Endodermal cell (in vitro differentiated cells): ENCODE results near the gene GRIN2A. TPM values are rescaled to one million over a fixed set of nuclear protein-coding genes. Genes with fewer than 3 reads are reported as not detected.

ENCODE experiments used
- DNase-seq: peaks from one replicate; pipeline ENCODE4 v3.0.0-alpha.2; 2017
- H3K27ac ChIP-seq: 2 replicates; pipeline ENCODE4 v1.5.1; 2013; ENCODE audit warnings: mild to moderate bottlenecking, low read depth, low read length, moderate library complexity
- H3K27me3 ChIP-seq: 2 replicates; pipeline ENCODE4 v1.6.1; 2013; ENCODE audit warnings: mild to moderate bottlenecking, low read length, moderate library complexity; ENCODE audit not compliant: insufficient read depth, control insufficient read depth, poor library complexity, severe bottlenecking
- H3K36me3 ChIP-seq: 2 replicates; pipeline ENCODE4 v1.7.0; 2013; ENCODE audit warnings: mild to moderate bottlenecking, low read length, moderate library complexity; ENCODE audit not compliant: control insufficient read depth, insufficient read depth
- H3K4me1 ChIP-seq: one replicate; pipeline ENCODE4 v1.7.0; 2013; ENCODE audit warnings: low read length; ENCODE audit not compliant: control insufficient read depth, insufficient read depth
- H3K4me3 ChIP-seq: 2 replicates; pipeline ENCODE4 v1.5.1; 2013; ENCODE audit warnings: mild to moderate bottlenecking, low read length, moderate library complexity
- H3K9ac ChIP-seq: 2 replicates; pipeline ENCODE4 v1.6.1; 2013; ENCODE audit warnings: mild to moderate bottlenecking, low read length, moderate library complexity; ENCODE audit not compliant: poor library complexity, severe bottlenecking; ENCODE audit errors: extremely low read depth
- H3K9me3 ChIP-seq: 2 replicates; pipeline ENCODE4 v1.6.1; 2013; ENCODE audit warnings: mild to moderate bottlenecking, low read length, moderate library complexity; ENCODE audit not compliant: control insufficient read depth
- H3K27ac Mint-ChIP-seq: 2 replicates; pipeline ENCODE4 v1.8.0; 2020; ENCODE audit warnings: mixed read lengths
- H3K27me3 Mint-ChIP-seq: 2 replicates; pipeline ENCODE4 v1.8.0; 2021; ENCODE audit warnings: mild to moderate bottlenecking, mixed read lengths; ENCODE audit not compliant: insufficient read depth
- H3K36me3 Mint-ChIP-seq: 2 replicates; pipeline ENCODE4 v1.8.0; 2020; ENCODE audit warnings: low read depth, mixed read lengths
- H3K4me1 Mint-ChIP-seq: 2 replicates; pipeline ENCODE4 v1.8.0; 2020; ENCODE audit warnings: mixed read lengths
- H3K4me3 Mint-ChIP-seq: 2 replicates; pipeline ENCODE4 v1.8.0; 2020; ENCODE audit warnings: mild to moderate bottlenecking, moderate library complexity, mixed read lengths
- H3K9me3 Mint-ChIP-seq: 2 replicates; pipeline ENCODE4 v1.8.0; 2020; ENCODE audit warnings: mild to moderate bottlenecking, mixed read lengths
- whole genome bisulfite sequencing, 2 experiments: methylation state at CpG; one replicate each; pipeline versions ENCODE4 v1.1.5 to v1.1.7; 2013; ENCODE audit warnings: missing lambda C conversion rate in 2 of 2, mixed read lengths in 1 of 2; ENCODE audit not compliant: insufficient coverage in 1 of 2, insufficient read length in 1 of 2; 5-methylcytosine and 5-hydroxymethylcytosine counted together
- total RNA-seq, 2 donors: library from RNA; stranded (reverse); fragmentation: NEBNext Ultra II Directional in 1 of 2; extraction: Animal tissue kit (Norgen Biotek cat#: 25700) in 1 of 2; gene quantifications; 2 replicates in 1 of 2; 3 replicates in 1 of 2; pipeline ENCODE4 v1.2.1, GENCODE V29; 2021
- TF ChIP-seq, protein P1 (sequence below): fragments of 200-600 bp; sonication (generic); conservative IDR thresholded peaks from 2 replicates; pipeline ENCODE4 v1.5.0; 2021; ENCODE audit warnings: antibody characterized with exemption, mild to moderate bottlenecking

GRIN2A gene
- total RNA-seq, 2 donors from 2014 or later: 1.2 TPM

- WGBS, 2 experiments: 100% methylated on average over 1 to 2 of the region's 2 CpGs
- Histone ChIP-seq H3K36me3 (no peaks in the 10 kb centered on the region), H3K4me3 (no peak overlapping the region), H3K9ac (no peak overlapping the region), H3K27me3 (peaks cover 5% of the 10 kb centered on the region), H3K27ac (no peak overlapping the region), H3K4me1 (no peaks in the 10 kb centered on the region), H3K9me3 (no peaks in the 10 kb centered on the region)
- no peaks in the 10 kb centered on the region for H3K4me1 Mint-ChIP-seq
- TF ChIP-seq, protein P1, sequence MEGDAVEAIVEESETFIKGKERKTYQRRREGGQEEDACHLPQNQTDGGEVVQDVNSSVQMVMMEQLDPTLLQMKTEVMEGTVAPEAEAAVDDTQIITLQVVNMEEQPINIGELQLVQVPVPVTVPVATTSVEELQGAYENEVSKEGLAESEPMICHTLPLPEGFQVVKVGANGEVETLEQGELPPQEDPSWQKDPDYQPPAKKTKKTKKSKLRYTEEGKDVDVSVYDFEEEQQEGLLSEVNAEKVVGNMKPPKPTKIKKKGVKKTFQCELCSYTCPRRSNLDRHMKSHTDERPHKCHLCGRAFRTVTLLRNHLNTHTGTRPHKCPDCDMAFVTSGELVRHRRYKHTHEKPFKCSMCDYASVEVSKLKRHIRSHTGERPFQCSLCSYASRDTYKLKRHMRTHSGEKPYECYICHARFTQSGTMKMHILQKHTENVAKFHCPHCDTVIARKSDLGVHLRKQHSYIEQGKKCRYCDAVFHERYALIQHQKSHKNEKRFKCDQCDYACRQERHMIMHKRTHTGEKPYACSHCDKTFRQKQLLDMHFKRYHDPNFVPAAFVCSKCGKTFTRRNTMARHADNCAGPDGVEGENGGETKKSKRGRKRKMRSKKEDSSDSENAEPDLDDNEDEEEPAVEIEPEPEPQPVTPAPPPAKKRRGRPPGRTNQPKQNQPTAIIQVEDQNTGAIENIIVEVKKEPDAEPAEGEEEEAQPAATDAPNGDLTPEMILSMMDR: no peak
- H3K36me3 Mint-ChIP-seq: no peaks in the 10 kb centered on the region
- peaks cover 28% of the 10 kb centered on the region for H3K27me3 Mint-ChIP-seq
- no peak overlapping the region for H3K4me3 Mint-ChIP-seq
- no peaks in the 10 kb centered on the region for H3K9me3 Mint-ChIP-seq
- no peak overlapping the region for H3K27ac Mint-ChIP-seq
- DNase-seq: peak; percentile 3
These were observed 8.9 kb upstream of the GRIN2A start for GRCh38 chr16:10191096-10191495.

- peaks cover 17% of the 10 kb centered on the region for H3K27me3 ChIP-seq
- no peaks in the 10 kb centered on the region for H3K36me3 ChIP-seq
- no peak overlapping the region for H3K27ac ChIP-seq
- no peak overlapping the region for H3K4me3 Mint-ChIP-seq
- H3K27me3 Mint-ChIP-seq: peaks cover 36% of the 10 kb centered on the region
- no peak overlapping the region for H3K4me3 ChIP-seq
- 69 to 82% methylated on average over 4 to 9 of the region's 9 CpGs for WGBS, 2 experiments
- no peaks in the 10 kb centered on the region for H3K4me1 ChIP-seq
- H3K9ac ChIP-seq: no peak overlapping the region
- H3K9me3 ChIP-seq: no peaks in the 10 kb centered on the region
- no peaks in the 10 kb centered on the region for H3K9me3 Mint-ChIP-seq
- TF ChIP-seq, protein P1: no peak
- H3K4me1 Mint-ChIP-seq: no peaks in the 10 kb centered on the region
- H3K27ac Mint-ChIP-seq: no peak overlapping the region
- DNase-seq: peak; percentile 31
- no peaks in the 10 kb centered on the region for H3K36me3 Mint-ChIP-seq
These were observed 7.7 kb upstream of the GRIN2A start for GRCh38 chr16:10189861-10190390.

- H3K4me1 ChIP-seq: no peaks in the 10 kb centered on the region
- H3K27me3 ChIP-seq: peaks cover 34% of the 10 kb centered on the region
- H3K9ac ChIP-seq: no peak overlapping the region
- H3K27me3 Mint-ChIP-seq: peaks cover 52% of the 10 kb centered on the region
- H3K36me3 ChIP-seq: no peaks in the 10 kb centered on the region
- peaks cover 1% of the 10 kb centered on the region for H3K4me1 Mint-ChIP-seq
- no peak overlapping the region for H3K27ac Mint-ChIP-seq
- TF ChIP-seq, protein P1: no peak
- no peaks in the 10 kb centered on the region for H3K9me3 ChIP-seq
- no peaks in the 10 kb centered on the region for H3K9me3 Mint-ChIP-seq
- no peaks in the 10 kb centered on the region for H3K36me3 Mint-ChIP-seq
- H3K27ac ChIP-seq: no peak overlapping the region
- no peak overlapping the region for H3K4me3 ChIP-seq
- peak; percentile 7 for DNase-seq
- H3K4me3 Mint-ChIP-seq: no peak overlapping the region
- 0 to 33% methylated on average over 1 to 3 of the region's 3 CpGs for WGBS, 2 experiments
These were observed 6.0 kb upstream of the GRIN2A start for GRCh38 chr16:10188236-10188635.
